DMS79 (cell line): ENCODE results near the gene LCK.
"Not testable (repeated sequence)": the region's sequence is repeated elsewhere in the genome, so short reads cannot be mapped to it uniquely, and the experiment has no call there.

Experiments used
- DNase-seq: peaks from one replicate; lab custom pipeline; 2025; lab: John Stamatoyannopoulos, UW

Gene LCK

DNA sequence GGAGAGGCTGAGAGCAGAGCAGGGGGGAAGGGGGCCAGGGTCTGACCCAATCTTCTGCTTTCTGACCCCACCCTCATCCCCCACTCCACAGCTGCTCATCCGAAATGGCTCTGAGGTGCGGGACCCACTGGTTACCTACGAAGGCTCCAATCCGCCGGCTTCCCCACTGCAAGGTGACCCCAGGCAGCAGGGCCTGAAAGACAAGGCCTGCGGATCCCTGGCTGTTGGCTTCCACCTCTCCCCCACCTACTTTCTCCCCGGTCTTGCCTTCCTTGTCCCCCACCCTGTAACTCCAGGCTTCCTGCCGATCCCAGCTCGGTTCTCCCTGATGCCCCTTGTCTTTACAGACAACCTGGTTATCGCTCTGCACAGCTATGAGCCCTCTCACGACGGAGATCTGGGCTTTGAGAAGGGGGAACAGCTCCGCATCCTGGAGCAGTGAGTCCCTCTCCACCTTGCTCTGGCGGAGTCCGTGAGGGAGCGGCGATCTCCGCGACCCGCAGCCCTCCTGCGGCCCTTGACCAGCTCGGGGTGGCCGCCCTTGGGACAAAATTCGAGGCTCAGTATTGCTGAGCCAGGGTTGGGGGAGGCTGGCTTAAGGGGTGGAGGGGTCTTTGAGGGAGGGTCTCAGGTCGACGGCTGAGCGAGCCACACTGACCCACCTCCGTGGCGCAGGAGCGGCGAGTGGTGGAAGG is 23.7 kb downstream of the LCK start:
- DNase-seq, result no peak

DNA sequence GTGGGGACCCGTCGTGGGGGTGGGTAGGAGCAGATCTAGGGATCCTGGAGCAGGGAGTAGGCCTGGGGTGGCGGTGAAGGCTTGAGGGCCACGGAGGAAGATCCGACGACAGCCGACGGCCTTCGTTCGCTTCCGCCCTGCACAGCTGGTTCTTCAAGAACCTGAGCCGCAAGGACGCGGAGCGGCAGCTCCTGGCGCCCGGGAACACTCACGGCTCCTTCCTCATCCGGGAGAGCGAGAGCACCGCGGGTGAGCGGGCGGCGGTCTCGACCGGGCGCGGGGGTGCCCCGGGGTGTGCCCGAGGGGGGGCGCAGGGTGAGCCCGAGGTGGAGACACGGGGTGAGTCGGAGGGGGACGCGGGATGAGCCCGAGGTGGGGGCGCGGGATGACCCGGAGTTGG is 24.4 kb downstream of the LCK start:
- no peak for DNase-seq

DNA sequence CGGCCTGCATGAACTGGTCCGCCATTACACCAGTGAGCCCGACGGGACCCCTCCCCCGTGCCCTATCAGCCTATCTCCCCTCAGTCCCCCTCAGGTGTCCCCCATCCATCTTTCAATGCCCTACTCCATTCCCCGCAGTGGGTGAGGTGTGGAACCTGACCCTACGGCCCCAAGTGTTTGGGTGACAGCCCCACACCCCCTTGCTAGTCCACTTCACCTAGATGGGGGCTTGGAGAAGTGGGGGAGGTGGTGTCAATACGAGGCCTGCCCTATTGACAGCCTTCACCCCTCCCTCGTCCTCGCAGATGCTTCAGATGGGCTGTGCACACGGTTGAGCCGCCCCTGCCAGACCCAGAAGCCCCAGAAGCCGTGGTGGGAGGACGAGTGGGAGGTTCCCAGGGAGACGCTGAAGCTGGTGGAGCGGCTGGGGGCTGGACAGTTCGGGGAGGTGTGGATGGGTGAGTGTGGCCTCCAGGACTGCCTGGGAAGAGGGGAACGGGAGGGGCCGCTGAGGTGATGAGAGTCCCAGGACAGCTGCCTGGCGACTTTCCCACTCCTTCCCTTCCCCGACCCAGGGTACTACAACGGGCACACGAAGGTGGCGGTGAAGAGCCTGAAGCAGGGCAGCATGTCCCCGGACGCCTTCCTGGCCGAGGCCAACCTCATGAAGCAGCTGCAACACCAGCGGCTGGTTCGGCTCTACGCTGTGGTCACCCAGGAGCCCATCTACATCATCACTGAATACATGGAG is 25.1 kb downstream of the LCK start:
- no peak for DNase-seq

DNA sequence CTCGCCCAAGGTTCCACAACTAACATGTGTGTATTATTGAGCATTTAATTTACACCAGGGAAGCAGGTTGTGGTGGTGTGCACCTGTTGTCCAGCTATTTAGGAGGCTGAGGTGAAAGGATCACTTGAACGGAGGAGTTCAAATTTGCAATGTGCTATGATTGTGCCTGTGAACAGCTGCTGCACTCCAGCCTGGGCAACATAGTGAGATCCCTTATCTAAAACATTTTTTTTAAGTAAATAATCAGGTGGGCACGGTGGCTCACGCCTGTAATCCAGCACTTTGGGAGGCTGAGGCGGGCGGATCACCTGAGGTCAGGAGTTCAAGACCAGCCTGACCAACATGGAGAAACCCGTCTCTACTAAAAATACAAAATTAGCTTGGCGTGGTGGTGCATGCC is 33.7 kb downstream of the LCK start:
- not testable (repeated sequence) for DNase-seq

DNA sequence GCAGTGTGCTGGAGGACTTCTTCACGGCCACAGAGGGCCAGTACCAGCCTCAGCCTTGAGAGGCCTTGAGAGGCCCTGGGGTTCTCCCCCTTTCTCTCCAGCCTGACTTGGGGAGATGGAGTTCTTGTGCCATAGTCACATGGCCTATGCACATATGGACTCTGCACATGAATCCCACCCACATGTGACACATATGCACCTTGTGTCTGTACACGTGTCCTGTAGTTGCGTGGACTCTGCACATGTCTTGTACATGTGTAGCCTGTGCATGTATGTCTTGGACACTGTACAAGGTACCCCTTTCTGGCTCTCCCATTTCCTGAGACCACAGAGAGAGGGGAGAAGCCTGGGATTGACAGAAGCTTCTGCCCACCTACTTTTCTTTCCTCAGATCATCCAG is 34.6 kb downstream of the LCK start:
- no peak for DNase-seq

DNA sequence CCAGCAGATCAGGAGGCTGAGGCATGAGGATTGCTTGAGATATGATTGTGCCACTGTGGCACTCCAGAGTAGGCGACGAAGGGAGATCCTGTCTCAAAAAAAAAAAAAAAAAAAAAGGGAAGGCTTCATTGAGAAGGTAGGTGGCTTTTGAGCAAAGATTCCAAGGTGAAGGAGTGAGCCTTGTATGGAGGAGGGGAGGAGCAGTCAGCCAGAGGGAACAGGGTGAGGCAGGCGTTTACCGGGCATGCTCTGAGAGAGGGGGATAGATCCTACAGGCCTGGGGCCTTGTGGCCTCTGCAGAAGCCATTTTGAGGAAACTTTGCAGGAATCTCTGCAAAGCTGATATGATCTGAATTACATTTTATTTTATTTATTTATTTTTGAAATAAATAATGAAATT is 35.7 kb downstream of the LCK start:
- no peak for DNase-seq

DNA sequence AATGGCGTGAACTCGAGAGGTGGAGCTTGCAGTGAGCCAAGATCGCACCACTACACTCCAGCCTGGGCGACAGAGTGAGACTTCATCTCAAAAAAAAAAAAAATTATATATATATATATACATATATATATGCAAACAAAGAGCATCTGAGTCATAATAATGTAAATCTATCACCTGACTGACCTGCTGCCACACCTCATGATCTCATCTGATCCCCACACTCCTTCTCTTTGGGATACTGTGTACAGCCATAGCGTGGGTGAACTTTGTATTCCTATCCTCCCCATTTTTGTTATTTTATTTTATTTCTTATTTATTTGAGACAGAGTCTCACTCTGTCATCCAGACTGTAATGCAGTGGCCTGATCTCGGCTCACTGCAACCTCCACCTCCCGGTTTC is 38.2 kb downstream of the LCK start:
- no peak for DNase-seq

DNA sequence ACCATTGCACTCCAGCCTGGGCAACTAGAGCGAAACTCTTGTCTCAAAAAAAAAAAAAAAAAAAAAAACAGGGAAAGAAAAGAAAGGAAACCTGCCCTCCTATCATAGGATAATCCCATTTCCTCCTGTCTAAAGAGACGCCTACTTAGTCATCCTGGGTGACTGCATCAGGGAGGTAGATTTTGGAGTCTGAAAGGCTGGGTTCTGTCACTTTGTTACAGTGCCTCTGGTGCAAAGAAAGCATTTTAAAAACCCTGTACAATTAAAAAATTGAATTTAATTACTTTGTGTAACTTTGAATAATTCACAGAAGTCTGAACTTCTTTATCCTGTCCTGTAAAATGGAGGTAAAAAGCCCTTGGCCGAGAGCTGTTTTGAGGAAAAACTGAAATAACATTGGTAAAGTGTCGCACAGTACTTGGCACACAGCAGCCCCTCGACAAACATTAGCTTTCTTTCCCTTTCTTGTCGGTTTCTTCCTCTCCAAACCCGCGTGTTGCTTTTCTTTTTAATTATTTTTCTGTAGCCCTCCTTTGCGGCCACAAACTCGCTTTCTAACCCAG is 40.2 kb downstream of the LCK start:
- no peak for DNase-seq

DNA sequence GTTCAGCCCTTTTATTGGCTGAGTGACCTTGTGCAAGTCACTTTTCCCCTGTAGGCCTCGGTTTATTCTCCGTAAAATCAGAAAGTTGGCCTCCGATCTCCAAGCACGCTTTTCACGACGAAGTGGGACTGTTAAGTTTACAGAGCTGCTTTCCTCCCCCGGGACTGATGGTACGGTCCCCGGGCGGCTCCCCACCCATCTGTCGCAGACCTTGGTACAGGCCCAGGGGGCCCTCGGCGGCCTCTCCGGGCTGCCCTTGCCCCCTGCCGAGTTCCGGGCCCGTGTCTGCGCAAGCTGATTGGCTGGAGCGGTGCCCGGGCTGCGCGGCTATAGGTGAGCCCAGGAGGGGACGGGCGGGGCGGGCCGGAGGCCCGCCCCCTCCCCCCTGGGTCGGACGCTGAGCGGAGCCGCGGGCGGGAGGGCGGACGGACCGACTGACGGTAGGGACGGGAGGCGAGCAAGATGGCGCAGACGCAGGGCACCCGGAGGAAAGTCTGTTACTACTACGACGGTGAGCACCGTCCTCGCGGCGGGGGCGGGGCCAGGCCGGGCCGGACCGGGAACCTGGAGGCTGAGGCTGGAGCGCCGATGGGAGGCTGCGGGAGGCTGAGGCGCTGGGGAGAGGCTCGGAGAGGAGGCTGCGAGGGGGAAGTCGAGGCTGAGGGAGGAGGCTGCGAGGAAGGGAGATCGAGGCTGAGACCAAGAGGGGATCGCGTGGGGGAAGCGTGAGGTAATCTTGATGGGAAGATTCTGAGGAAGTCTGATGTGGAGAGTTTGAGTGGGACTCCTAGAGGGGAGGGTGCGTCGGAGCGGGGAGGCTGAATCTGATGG is 40.9 kb downstream of the LCK start, which contains the start of gene HDAC1:
HDAC1 (plus strand) TSS at position 376 of the 831 bp plus-strand sequence; CDS start at position 463, 87 bp downstream.
- peak; percentile 90 for DNase-seq

DNA sequence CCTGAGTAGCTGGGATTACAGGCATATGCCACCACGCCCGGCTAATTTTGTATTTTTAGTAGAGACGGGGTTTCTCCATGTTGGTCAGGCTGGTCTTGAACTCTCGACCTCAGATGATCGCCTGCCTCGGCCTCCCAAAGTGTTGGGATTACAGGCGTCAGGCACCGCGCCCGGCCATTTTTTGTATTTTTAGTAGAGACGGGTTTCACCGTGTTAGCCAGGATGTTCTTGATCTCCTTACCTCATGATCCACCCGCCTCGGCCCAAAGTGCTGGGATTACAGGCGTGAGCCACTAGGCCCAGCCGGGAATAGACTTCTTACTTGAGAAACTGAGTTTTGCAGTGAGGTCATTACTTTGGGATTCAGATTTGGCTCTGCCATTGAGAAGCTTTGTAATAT is 47.1 kb downstream of the LCK start:
- not testable (repeated sequence) for DNase-seq

DNA sequence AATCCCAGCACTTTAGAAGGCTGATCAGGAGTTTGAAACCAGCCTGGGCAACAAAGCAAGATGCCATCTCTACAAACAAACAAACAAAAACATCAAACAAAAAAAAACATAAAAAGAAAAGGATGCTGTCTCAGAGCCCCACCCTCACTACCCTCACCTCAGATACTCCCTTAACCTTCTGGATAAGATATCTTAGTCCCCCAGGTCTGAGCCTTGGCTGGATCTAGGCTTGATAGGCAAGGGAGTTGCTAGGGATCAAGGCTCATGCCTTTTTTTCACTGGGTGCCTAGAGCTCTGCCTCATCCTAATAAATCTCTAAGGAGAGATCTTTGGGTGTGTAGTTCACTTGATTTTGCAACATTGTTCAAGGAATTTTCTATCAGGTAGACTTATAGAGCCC is 48.3 kb downstream of the LCK start:
- no peak for DNase-seq

DNA sequence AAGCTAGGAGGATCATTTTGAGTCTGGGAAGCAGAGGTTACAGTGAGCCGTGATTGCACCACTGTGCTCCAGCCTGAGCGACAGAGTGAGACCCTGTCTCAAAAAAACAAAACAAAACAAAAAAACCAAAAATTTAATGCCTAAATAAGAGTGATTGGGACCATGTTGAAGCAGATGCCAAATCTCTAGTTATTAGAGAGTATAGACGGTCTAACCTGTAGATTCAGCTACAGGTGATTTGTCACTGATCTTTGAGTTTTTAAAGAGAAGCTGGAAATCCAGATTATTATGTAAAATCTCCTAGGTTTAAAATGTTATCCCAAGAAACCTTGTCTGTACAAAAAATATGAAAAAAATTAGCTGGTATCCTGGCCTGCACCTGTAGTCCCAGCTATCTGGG is 52.3 kb downstream of the LCK start:
- no peak for DNase-seq

DNA sequence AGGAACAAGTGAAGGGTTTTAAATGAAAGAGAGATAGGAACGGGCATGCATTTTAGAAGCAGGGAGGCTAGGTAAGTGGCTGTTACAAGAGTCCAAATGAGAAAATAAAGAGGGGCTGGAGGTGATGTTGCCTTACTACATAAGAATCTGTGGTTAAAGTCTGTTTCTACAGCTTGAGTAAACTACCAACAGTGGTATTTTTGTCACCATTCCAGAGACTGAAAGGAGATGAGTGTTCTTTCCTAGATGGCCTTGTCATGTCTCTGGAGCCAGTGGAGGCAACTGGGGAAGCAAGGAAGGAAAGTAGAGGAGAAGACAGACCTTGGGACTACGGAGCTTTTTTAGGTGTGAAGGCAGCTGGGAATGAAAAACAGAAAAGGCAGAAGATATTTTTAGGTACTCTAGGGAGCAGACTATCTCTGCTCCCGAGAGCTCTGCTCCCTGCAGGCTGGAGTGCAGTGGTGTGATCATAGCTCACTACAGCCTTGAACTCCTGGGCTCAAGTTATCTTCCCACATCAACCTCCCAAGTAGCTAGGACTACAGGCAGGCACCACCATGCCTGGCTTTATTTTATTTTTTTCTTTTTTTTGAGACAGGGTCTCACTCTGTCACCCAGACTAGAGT is 53.0 kb downstream of the LCK start:
- no peak for DNase-seq

DNA sequence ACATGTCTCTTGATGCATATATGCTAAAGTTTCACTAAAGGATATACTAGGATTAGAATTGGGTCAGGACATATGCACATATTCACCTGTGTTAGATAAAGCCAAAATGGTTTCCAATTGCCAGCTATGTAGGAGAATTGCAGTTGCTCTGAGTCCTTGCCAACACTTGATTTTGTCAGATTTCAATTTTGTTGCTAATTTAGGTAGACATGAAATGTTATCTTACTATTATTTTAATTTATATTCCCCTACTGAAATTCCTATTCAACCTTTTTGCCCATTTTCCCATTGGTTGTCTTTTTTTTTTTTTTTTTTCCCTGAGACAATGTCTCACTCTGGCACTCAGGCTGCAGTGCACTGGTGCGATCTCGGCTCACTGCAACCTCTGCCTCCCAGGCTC is 54.2 kb downstream of the LCK start:
- DNase-seq, result no peak

DNA sequence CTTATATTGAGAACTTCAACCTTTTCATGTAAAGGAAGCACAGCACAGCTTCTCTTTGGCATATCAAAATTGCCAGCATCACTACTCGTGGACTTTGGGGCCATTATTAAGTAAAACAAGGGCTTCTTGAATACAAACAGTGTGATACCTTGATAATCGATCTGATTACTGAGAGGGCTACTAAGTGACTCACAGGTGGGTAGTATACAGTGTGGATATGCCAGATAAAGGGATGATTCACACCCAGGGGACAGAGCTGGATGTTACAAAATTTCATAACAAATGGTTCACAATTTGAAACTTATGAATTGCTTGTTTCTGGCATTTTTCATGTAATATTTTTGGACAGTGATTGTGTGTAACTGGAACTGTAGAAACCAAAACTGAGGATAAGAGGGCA is 56.3 kb downstream of the LCK start:
- DNase-seq, result no peak

DNA sequence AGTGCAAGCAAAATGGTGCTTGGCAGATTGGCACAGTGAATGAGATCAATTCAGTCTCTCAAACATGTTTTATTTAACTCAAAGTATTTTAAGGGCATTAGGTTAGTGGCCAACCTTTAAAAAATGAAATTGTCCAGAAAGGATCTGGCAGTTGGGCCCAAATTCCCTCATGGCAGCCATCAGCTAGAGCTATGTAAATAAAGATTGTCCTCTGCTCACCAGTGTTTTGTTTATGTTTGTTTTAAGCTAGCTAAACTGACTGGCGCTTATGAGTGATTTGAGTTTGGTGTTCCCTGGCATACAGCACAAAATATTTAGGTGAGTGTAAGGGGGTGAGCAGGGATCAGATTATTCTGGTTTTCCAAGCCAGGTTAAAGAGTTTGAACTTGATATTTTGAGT is 58.9 kb downstream of the LCK start:
- no peak for DNase-seq

DNA sequence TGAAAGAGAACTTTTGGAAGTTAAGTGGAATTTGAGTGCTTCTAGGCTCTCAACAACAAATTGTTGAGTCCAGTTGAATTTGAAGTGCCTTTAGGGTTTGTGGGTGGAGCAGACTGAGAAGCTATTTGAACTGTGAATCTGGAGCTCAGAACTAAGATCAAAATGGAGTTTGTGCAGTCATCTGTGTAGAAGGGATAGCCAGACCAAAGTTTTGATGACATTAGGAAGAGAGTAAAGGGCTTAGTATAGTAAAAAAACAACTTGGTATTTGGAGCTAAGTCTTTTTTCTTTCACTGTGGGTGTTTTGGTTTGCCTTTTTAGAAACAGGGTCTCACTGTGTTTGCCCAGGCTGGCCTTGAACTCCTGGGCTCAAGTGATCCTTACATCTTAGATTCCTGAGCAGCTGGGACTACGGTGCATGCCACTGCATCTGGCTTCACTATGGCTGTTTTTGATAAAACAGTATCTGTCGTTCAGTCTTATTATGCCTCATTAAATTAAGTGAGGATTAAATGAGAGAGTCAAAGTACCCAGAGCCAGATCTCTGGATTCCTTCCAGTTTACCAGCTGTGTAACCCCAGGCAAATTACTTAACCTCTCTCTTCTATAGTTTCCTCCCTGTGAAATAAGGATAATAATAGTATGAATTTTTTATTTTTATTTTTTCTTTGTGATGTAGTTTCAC is 60.8 kb downstream of the LCK start:
- DNase-seq, result peak; percentile 92

DNA sequence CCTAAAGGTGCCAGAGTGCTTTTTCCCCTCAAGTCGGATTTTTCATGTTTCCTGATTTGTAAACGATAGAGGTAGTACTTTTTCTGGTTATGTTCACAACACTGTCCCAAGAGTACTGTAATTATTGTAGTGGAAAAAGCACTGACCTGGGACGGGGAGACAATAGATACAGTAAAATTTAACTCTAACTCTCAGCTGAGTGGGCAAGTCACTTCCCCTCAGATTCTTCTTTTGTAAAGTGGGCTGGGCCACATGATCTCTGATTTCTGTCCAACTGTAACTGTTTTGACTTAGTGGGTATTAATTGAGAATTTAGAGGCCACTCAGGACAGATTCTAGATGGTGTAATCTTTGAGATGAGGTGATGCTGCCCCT is 65.8 kb downstream of the LCK start:
- no peak for DNase-seq

DNA sequence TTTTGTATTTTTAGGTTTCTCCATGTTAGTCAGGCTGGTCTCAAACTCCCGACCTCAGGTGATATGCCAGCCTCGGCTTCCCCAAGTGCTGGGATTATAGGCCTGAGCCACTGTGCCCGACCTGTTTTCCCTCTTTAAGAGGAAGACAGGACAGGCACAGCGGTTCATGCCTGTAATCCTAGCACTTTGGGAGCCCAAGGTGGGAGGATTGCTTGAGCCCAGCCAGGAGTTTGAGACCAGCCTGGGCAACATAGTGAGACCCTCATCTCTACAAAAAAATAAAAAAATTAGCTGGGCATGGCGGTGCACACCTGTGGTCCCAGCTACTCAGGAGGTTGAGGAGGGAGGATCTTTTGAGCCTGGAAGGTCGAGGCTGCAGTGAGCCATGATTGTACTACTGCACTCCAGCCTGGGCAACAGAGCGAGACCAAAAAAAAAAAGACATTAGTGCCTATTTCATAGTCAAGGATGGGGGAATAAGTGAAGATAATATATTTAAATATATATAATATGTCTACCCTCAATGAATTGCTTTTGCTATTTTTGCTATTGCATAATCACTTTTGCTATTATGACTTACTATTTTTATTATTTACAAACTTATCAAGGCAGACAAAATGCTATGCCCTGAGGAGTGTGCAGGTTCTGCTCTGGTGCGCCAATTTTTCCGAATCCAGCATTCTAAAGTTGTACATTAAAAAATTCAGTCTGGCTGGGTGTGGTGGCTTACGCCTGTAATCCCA is 67.2 kb downstream of the LCK start:
- DNase-seq, result no peak

DNA sequence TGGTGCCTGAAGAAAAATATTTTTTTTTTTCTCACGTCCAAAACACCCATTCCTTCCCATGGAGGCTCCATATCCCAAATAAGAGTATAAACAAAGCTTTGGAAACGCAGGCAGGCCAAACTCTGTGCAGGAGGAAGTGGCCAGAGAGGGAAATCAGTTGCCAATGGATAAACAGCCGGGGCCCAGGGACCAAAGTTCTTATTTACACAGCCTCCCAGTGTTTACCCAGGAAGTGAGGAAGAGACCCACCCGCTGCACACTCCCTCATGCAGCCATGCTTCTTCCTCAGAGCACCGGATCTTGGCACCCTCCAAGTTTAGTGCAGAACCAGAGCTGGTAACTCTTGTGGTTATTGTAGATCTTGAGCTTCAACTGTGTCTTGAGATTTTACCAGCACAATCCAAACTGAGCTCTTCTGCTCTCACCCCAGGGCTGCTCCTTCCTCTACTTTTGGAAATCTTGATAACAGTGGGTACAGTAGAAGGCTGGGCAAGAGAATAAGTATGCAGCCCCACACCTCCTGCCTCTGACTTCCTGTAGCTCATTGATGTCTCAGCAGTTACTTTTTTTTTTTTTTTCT is 70.7 kb downstream of the LCK start:
- DNase-seq, result no peak
